ENCODE measurements around the gene TRIM74.
"Not testable (repeated sequence)": the region's sequence is repeated elsewhere in the genome, so short reads cannot be mapped to it uniquely, and the experiment has no call there.

Gene TRIM74

GRCh38 chr7:72953901-72954562 lies 15.2 kb downstream of the TRIM74 start:
- not testable (repeated sequence) for H3K4me3 ChIP-seq (ENCODE audit: severe bottlenecking); H3K36me3 ChIP-seq (ENCODE audit: low read depth); H3K9me3 ChIP-seq (ENCODE audit: severe bottlenecking); H3K27ac ChIP-seq (ENCODE audit: poor library complexity, severe bottlenecking); H3K27me3 ChIP-seq (ENCODE audit: insufficient read depth, poor library complexity, severe bottlenecking); DNase-seq (ENCODE audit: low spot score); H3K4me1 ChIP-seq (ENCODE audit: insufficient read depth, poor library complexity, severe bottlenecking)
- peak; percentile 60 for ATAC-seq (ENCODE audit: low read depth)

- H3K27me3 ChIP-seq (ENCODE audit: insufficient read depth, poor library complexity, severe bottlenecking); H3K4me1 ChIP-seq (ENCODE audit: insufficient read depth, poor library complexity, severe bottlenecking); H3K9me3 ChIP-seq (ENCODE audit: severe bottlenecking); DNase-seq (ENCODE audit: low spot score); H3K27ac ChIP-seq (ENCODE audit: poor library complexity, severe bottlenecking); H3K36me3 ChIP-seq (ENCODE audit: low read depth); H3K4me3 ChIP-seq (ENCODE audit: severe bottlenecking); ATAC-seq (ENCODE audit: low read depth): not testable (repeated sequence)
Measured at GRCh38 chr7:72950432-72950831, 18.8 kb downstream of the TRIM74 start.

- H3K27me3 ChIP-seq (ENCODE audit: insufficient read depth, poor library complexity, severe bottlenecking); H3K4me3 ChIP-seq (ENCODE audit: severe bottlenecking); H3K27ac ChIP-seq (ENCODE audit: poor library complexity, severe bottlenecking); DNase-seq (ENCODE audit: low spot score); ATAC-seq (ENCODE audit: low read depth); H3K4me1 ChIP-seq (ENCODE audit: insufficient read depth, poor library complexity, severe bottlenecking); H3K9me3 ChIP-seq (ENCODE audit: severe bottlenecking); H3K36me3 ChIP-seq (ENCODE audit: low read depth): not testable (repeated sequence)
Measured at GRCh38 chr7:72949686-72950085, 19.6 kb downstream of the TRIM74 start.

GRCh38 chr7:72949276-72949675 lies 20.0 kb downstream of the TRIM74 start:
- H3K4me1 ChIP-seq (ENCODE audit: insufficient read depth, poor library complexity, severe bottlenecking); H3K9me3 ChIP-seq (ENCODE audit: severe bottlenecking); DNase-seq (ENCODE audit: low spot score); ATAC-seq (ENCODE audit: low read depth); H3K4me3 ChIP-seq (ENCODE audit: severe bottlenecking); H3K36me3 ChIP-seq (ENCODE audit: low read depth); H3K27ac ChIP-seq (ENCODE audit: poor library complexity, severe bottlenecking); H3K27me3 ChIP-seq (ENCODE audit: insufficient read depth, poor library complexity, severe bottlenecking): not testable (repeated sequence)

- H3K27me3 ChIP-seq (ENCODE audit: insufficient read depth, poor library complexity, severe bottlenecking); H3K27ac ChIP-seq (ENCODE audit: poor library complexity, severe bottlenecking); H3K4me1 ChIP-seq (ENCODE audit: insufficient read depth, poor library complexity, severe bottlenecking); H3K36me3 ChIP-seq (ENCODE audit: low read depth); H3K4me3 ChIP-seq (ENCODE audit: severe bottlenecking); H3K9me3 ChIP-seq (ENCODE audit: severe bottlenecking); DNase-seq (ENCODE audit: low spot score); ATAC-seq (ENCODE audit: low read depth): not testable (repeated sequence)
Measured at GRCh38 chr7:72948714-72949113, 20.6 kb downstream of the TRIM74 start.

GRCh38 chr7:72946130-72946745 lies 23.0 kb downstream of the TRIM74 start:
- H3K9me3 ChIP-seq (ENCODE audit: severe bottlenecking); H3K27ac ChIP-seq (ENCODE audit: poor library complexity, severe bottlenecking); H3K36me3 ChIP-seq (ENCODE audit: low read depth); H3K4me1 ChIP-seq (ENCODE audit: insufficient read depth, poor library complexity, severe bottlenecking); H3K27me3 ChIP-seq (ENCODE audit: insufficient read depth, poor library complexity, severe bottlenecking); DNase-seq (ENCODE audit: low spot score); H3K4me3 ChIP-seq (ENCODE audit: severe bottlenecking): not testable (repeated sequence)
- peak; percentile 15; the same call in 1 of the 3 replicates for ATAC-seq (ENCODE audit: low read depth)

- not testable (repeated sequence) for H3K4me1 ChIP-seq (ENCODE audit: insufficient read depth, poor library complexity, severe bottlenecking); H3K4me3 ChIP-seq (ENCODE audit: severe bottlenecking); H3K27me3 ChIP-seq (ENCODE audit: insufficient read depth, poor library complexity, severe bottlenecking); DNase-seq (ENCODE audit: low spot score); H3K27ac ChIP-seq (ENCODE audit: poor library complexity, severe bottlenecking); ATAC-seq (ENCODE audit: low read depth); H3K36me3 ChIP-seq (ENCODE audit: low read depth); H3K9me3 ChIP-seq (ENCODE audit: severe bottlenecking)
Measured at GRCh38 chr7:72945597-72945996, 23.7 kb downstream of the TRIM74 start.

GRCh38 chr7:72944937-72945336 lies 24.3 kb downstream of the TRIM74 start:
- H3K4me1 ChIP-seq (ENCODE audit: insufficient read depth, poor library complexity, severe bottlenecking), result not testable (repeated sequence)

GRCh38 chr7:72942956-72943355 lies 26.3 kb downstream of the TRIM74 start:
- H3K27me3 ChIP-seq (ENCODE audit: insufficient read depth, poor library complexity, severe bottlenecking); H3K9me3 ChIP-seq (ENCODE audit: severe bottlenecking); DNase-seq (ENCODE audit: low spot score); H3K27ac ChIP-seq (ENCODE audit: poor library complexity, severe bottlenecking); H3K4me3 ChIP-seq (ENCODE audit: severe bottlenecking); ATAC-seq (ENCODE audit: low read depth); H3K4me1 ChIP-seq (ENCODE audit: insufficient read depth, poor library complexity, severe bottlenecking): not testable (repeated sequence)
- H3K36me3 ChIP-seq (ENCODE audit: low read depth), result peaks cover 14% of the 10 kb centered on the region

More at GRCh38 chr7:72944937-72945336, 24.3 kb downstream of the TRIM74 start:
- not testable (repeated sequence) for H3K27ac ChIP-seq (ENCODE audit: poor library complexity, severe bottlenecking); H3K27me3 ChIP-seq (ENCODE audit: insufficient read depth, poor library complexity, severe bottlenecking); H3K9me3 ChIP-seq (ENCODE audit: severe bottlenecking); ATAC-seq (ENCODE audit: low read depth); DNase-seq (ENCODE audit: low spot score); H3K36me3 ChIP-seq (ENCODE audit: low read depth); H3K4me3 ChIP-seq (ENCODE audit: severe bottlenecking)

GRCh38 chr7:72942022-72942705 lies 27.1 kb downstream of the TRIM74 start:
- not testable (repeated sequence) for DNase-seq (ENCODE audit: low spot score); H3K9me3 ChIP-seq (ENCODE audit: severe bottlenecking); H3K27me3 ChIP-seq (ENCODE audit: insufficient read depth, poor library complexity, severe bottlenecking); ATAC-seq (ENCODE audit: low read depth); H3K4me3 ChIP-seq (ENCODE audit: severe bottlenecking); H3K27ac ChIP-seq (ENCODE audit: poor library complexity, severe bottlenecking); H3K4me1 ChIP-seq (ENCODE audit: insufficient read depth, poor library complexity, severe bottlenecking)
- H3K36me3 ChIP-seq (ENCODE audit: low read depth), result peaks cover 17% of the 10 kb centered on the region

GRCh38 chr7:72928216-72928615 lies 41.0 kb downstream of the TRIM74 start:
- H3K4me1 ChIP-seq (ENCODE audit: insufficient read depth, poor library complexity, severe bottlenecking); DNase-seq (ENCODE audit: low spot score); H3K27me3 ChIP-seq (ENCODE audit: insufficient read depth, poor library complexity, severe bottlenecking); ATAC-seq (ENCODE audit: low read depth); H3K4me3 ChIP-seq (ENCODE audit: severe bottlenecking); H3K27ac ChIP-seq (ENCODE audit: poor library complexity, severe bottlenecking); H3K9me3 ChIP-seq (ENCODE audit: severe bottlenecking): not testable (repeated sequence)
- peaks cover 58% of the 10 kb centered on the region for H3K36me3 ChIP-seq (ENCODE audit: low read depth)

Measured in RWPE2 (cell line).